Thyroid gland (tissue), 4 donors: ENCODE results near the gene HSPB8.

Experiments
- POLR2A ChIP-seq, 2 donors: fragments of 450-650 bp; IDR thresholded peaks; one replicate each; pipeline ENCODE4 v1.6.1; 2017; ENCODE audit warnings: antibody characterized with exemption in 2 of 2, mild to moderate bottlenecking in 2 of 2, moderate library complexity in 1 of 2
- TF ChIP-seq, protein P1 (sequence below), 6 experiments: fragments of 200-600 bp in 3 of 6; fragments of 450-650 bp in 3 of 6; sonication (generic) in 3 of 6; IDR thresholded peaks; one replicate each; pipeline ENCODE4 v1.5.1; 2016 to 2019; ENCODE audit warnings: antibody characterized with exemption in 6 of 6, mild to moderate bottlenecking in 2 of 6, inconsistent platforms in 1 of 6, moderate library complexity in 1 of 6

GRCh38 chr12:119211884-119212283 lies 33.2 kb downstream of the HSPB8 start:
- TF ChIP-seq, protein P1, sequence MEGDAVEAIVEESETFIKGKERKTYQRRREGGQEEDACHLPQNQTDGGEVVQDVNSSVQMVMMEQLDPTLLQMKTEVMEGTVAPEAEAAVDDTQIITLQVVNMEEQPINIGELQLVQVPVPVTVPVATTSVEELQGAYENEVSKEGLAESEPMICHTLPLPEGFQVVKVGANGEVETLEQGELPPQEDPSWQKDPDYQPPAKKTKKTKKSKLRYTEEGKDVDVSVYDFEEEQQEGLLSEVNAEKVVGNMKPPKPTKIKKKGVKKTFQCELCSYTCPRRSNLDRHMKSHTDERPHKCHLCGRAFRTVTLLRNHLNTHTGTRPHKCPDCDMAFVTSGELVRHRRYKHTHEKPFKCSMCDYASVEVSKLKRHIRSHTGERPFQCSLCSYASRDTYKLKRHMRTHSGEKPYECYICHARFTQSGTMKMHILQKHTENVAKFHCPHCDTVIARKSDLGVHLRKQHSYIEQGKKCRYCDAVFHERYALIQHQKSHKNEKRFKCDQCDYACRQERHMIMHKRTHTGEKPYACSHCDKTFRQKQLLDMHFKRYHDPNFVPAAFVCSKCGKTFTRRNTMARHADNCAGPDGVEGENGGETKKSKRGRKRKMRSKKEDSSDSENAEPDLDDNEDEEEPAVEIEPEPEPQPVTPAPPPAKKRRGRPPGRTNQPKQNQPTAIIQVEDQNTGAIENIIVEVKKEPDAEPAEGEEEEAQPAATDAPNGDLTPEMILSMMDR (IDR thresholded peaks at IDR 0.05): no peak
- no peak for TF ChIP-seq POLR2A (IDR thresholded peaks at IDR 0.05)
